Measurements from ENCODE around the gene NDUFA7.

DNA sequence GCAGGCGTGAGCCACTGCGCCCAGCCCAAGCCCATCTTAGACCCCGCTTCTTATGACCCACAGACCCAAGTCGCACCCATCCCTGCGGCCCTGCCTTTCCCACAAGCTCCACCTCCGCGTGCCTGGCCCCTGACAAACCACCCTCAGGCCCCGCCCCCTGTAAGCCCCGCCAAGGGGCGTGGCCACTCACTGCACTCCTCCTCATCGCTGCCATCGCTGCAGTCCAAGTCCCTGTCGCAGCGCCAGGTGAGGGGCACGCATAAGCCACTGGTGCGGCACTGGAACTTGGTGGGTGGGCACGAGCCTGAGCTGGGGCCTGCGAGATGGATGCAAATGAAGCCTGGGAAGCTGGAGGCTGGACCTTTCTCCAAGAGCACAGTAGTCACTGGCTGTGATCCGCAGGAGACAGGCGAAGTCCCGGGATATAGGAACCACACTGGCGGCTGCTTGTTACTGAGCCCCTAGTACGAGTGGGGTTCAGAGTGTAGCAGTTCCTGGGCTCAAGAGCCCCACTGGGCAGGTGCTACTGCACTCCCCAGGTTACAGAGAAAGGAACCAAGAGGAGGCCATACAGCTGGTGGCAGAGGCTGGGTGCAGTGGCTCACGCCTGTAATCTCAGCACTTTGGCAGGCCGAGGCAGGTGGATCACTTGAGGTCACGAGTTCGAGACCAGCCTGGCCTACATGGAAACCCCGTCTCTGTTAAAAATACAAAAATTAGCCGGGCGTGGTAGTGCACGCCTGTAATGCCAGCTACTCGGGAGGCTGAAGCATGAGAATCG, 16.1 kb downstream of the NDUFA7 start:
- TF ChIP-seq CTCF (IDR thresholded peaks at IDR 0.05) (no peak), POLR2AphosphoS5 (IDR thresholded peaks at IDR 0.05) (no peak)

Measured in esophagus muscularis mucosa (tissue), 3 donors.